GM18511 (cell line): ENCODE measurements around the gene CYB5D1.
A peak's percentile ranks its signal among the peaks of the same experiment; 100 is the strongest.
"Not testable (repeated sequence)": the region's sequence is repeated elsewhere in the genome, so short reads cannot be mapped to it uniquely, and the experiment has no call there.

Experiments
- ATAC-seq: cut with Tn5 transposase; IDR thresholded peaks from one replicate; pipeline ENCODE4 v1.9.1; 2021; ENCODE audit warnings: mild to moderate bottlenecking, moderate library complexity; ENCODE audit not compliant: unreplicated experiment

Gene CYB5D1

GRCh38 chr17:7856011-7856810, 1.6 kb upstream of the CYB5D1 start:
- no peak for ATAC-seq

- peak; percentile 81 for ATAC-seq
These were observed 741 bp upstream of the CYB5D1 start, which contains the start of gene NAA38 for GRCh38 chr17:7856811-7857712. Gene NAA38, minus strand, starts transcription at chr17:7857559. Its CDS starts 96 bp downstream, at chr17:7857463.

DNA sequence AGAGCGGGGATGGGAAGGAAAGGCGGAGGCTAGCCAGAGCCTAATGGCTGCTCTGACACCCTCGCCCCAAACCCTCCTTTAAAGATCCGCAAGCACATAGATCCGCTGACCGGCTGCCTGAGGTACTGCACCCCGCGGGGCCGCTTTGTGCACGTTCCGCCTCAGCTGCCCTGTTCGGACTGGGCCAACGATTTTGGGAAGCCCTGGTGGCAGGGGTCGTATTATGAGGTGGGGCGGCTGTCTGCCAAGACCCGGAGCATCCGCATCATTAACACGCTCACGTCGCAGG, 663 bp downstream of the CYB5D1 start:
- no peak for ATAC-seq

DNA sequence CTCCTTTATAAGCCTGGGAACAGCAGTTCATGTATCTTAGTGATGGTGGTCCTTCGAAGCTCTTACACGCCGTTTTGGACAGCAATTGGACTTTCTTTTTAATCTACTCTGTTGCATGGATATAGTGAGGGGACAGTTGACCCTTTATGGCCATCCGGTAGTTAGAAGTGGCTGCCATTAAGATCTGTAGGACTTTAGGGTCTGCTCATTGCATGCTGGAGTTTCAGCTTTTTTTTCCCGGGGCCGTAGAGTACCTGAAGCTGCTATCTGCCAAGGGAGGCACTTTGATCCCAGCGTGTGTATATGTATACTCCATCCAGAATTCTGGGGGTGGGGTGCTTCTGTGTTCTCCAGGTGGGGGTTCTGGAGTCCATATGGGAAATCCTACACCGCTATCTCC, 1.2 kb downstream of the CYB5D1 start:
- ATAC-seq, result no peak

DNA sequence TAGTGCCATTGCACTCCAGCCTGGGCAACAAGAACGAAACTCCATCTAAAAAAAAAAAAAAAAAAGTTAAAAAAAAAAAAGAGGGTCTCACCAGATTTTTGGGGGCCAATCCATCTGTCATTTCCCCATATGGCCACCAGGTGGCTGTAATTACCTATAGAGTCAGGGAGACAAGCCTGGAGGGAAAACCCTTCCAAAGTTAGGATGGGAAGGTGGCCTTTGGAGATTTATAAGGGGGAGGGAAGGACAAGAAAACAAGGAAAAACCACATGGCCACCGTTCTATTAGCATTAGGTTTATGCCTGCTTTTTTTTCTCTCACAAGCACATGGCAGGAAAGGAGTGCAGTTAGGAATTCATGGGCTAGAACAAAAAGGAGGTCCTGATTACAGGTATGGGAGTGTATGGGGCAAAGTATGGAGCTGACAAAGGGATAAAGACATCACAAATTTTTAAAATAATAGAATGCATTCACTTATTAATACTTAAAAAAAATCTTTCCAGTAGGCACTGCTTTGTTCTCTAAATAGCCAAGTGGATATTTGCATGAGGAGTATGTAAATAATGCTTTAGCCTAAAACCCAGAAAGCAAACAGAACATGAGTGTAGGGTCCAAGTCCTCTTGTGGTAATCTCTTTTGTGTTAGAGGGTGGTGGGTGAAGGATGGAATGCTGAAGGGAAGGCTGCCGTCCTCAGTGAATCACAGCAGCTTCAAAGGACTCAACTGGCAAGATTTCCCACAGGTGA, 5.1 kb downstream of the CYB5D1 start:
- ATAC-seq, result no peak

DNA sequence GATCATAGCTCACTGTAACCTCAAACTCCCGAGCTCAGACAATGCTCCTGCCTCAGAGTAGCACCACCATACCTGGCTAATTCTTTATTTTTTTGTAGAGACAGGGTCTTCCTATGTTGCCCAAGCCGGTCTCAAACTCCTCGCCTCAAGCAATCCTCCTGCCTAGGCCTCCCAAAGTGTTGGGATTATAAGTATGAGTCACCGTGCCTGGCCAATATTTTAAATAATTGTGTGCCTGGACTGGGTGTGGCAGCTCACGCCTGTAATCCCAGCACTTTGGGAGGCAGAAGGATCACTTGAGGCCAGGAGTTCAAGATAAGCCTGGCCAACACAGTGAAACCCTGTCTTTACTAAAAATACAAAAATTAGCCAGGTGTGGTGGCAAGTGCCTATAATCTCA, 6.6 kb downstream of the CYB5D1 start:
- not testable (repeated sequence) for ATAC-seq

DNA sequence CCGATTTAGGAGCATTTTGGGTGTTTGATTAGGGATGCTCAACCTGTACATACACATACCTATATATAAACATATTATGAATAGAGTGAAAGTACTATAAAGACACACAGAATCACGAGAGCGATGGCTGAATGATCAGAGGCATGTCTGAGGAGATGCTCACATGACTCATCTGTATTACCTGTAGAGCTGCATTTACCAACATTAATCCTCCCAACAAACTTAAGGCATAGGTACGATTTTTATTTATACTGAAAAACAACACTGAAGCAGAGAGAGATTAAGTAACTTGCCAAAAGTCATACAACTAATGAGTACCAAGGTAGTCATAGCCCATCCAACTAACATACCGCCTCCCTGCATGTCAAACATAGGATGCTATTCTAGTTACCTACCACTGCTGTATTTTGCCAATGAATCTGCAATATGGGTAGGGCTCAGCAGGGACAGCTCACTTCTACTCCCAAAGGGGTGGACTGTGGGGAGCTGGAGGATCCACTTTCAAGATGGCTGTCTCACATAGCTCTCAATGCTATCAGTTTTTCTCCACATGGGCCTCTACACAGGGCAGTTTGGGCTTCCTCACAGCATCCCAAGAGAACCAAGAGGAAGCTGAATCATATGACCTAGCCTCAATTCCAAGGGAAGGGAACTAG, 7.3 kb downstream of the CYB5D1 start:
- ATAC-seq, result no peak

GRCh38 chr17:7867881-7868329, 10.1 kb downstream of the CYB5D1 start:
- no peak for ATAC-seq

DNA sequence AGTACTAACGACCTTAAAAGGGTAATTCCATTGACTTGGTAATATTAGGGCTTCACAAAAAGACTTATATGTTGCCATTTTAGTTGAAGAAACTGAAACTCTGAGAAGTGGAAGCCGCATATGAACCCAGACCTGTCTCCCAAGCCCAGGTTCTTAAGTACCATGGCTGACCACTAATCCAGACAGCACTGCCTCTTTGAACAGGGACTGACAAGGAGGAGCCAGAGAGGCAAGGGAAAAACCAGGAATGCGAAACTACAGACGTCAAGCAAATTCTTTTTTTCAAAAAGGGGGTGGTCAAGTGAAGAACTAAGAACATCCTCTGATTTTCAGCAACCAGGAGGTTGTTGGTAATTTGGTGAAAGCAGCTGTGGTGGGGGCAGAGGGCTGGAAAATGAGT, 15.2 kb downstream of the CYB5D1 start:
- no peak for ATAC-seq

GRCh38 chr17:7875804-7876370, 18.1 kb downstream of the CYB5D1 start:
- ATAC-seq, result no peak

- no peak for ATAC-seq
These were observed 20.4 kb downstream of the CYB5D1 start for GRCh38 chr17:7878234-7878633.

GRCh38 chr17:7880076-7880868, 22.5 kb downstream of the CYB5D1 start:
- ATAC-seq, result no peak

DNA sequence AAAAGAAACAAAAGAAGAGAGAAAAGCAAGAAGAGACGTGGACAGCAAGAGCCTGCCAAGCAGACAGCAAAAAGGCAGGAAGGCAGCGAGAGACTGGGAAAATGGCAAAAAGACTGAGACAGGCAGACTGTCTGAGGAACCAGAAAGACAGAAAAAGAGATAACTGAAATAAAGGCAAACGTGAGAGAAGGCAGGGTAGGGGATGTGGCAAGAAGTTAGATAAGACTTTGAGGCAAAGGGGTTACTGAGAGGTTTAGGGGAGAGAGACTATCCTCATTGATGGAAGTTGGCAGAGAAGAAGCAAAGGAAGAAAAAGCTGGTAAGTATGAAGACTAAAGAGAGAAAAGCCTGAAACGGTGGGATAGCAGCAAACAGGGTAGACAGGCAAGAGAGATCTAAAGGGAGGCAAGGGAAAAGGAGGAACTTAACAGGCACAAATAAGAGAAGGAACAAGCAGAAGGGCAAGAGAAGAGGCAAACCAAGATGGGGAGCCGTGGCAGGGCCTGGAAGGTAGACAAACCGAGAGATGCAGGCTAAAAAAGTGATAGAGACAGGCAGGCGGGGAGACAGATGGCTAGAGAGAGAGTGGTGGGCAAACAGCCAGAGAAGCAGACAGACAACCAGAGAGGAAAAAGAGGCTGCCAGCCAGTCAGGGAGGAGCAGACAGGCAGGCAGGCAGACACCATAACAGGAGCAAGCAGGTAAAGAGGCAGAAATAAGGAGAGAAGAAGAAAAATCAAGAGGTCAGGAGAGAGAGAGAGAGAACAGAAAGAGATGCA, 23.7 kb downstream of the CYB5D1 start:
- no peak for ATAC-seq

DNA sequence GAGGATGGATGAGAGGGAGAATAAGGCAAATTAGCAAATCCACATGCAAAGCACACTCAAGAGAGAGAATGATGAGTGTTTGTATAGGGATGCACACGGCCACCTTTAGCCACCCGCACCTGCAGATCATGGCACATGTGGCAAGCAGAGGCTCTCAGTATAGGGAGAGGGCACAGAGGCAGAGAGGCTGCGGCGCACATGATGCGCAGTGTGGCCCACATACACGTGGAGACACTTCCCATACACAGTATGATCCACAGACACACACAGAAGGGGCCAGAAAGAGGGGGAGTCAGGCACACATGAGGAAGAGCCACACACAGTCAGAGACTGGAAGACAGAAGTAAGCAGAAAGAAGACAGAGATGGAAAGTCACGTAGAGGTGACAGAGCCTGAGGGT, 24.3 kb downstream of the CYB5D1 start:
- ATAC-seq, result no peak

- ATAC-seq, result no peak
These were observed 24.8 kb downstream of the CYB5D1 start for GRCh38 chr17:7882629-7883028.

DNA sequence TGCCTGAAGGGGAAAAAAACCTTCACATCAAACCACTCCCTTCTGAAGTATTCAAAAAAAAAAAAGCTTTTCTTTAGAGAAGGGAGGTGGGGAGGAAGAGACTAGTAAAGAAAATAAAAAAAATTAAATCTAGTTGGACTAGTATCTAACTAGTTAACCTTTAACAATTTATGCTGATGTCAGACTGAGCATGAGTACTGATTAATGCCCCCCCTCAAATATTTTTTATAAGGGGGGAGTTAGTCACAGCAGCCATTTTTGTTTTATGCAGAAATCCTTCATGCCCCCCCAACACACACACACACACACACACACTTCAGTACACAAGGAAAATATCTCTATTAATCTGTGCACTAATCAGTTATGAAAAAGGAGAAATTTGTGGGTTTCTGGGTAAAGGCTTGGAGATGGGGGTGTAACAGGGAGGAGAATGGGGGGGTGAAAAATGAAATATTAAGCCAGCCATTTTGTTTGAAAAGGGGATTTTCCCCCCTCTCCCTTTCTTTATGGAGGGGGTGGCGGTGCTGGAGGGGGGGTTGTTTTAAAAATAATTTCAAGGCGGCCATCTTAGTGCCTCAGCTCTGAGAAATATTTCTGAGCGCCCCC, 26.1 kb downstream of the CYB5D1 start:
- no peak for ATAC-seq

- ATAC-seq, result peak; percentile 4
These were observed 27.0 kb downstream of the CYB5D1 start for GRCh38 chr17:7884581-7885366.
